ENCODE data around the gene GPATCH3.
"Not testable (repeated sequence)": the region's sequence is repeated elsewhere in the genome, so short reads cannot be mapped to it uniquely, and the experiment has no call there.

The GPATCH3 gene

DNA sequence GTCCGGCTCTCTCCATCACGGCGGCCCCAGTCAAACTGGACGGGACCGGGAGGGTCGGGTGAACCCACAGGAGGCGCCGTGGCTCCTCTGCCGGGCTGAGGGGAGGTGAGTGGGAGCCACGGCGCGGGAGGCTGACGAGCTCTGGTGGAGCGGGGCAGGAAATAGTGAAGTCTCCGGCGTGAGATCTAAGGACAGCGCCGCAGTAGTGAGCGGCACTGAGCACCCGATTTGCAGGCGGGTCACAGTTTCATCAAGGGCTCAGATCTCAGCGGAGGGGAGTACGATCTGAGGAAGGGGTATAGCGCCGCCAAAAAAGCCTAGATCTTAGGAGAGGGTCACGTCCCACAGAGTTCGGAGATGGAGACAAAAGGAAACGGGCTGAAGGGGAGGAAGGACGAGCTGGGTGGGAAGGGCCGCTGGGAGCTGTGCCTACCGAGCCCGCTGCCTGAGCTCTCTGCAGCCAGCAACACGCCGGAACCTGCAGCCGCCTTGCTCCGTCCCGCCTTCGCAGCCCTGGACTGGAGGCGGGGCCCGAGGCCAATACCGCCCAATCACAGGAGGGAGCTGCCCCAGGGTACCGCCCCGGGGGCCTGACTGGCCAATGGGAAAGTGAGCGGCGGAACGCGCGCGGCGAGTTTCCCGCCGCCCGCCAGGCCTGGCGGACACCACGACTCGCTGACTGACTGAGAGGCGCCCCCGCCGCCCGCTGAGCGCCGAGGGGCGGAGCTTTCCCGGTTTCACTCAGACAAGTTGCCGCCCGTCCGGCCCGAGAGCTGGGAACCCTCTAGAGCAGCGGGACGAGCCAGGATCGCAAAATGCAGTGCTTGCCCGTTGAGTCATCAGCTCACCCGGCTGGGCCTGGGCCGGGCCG lies 35.4 kb downstream of the GPATCH3 start:
- peak; percentile 98 for DNase-seq (ENCODE audit: low read depth)

DNA sequence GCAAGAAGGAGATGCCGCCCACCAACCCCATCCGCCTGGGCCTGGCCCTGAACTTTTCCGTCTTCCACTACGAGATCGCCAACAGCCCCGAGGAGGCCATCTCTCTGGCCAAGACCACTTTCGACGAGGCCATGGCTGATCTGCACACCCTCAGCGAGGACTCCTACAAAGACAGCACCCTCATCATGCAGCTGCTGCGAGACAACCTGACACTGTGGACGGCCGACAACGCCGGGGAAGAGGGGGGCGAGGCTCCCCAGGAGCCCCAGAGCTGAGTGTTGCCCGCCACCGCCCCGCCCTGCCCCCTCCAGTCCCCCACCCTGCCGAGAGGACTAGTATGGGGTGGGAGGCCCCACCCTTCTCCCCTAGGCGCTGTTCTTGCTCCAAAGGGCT lies 36.6 kb downstream of the GPATCH3 start:
- no peak for DNase-seq (ENCODE audit: low read depth)

DNA sequence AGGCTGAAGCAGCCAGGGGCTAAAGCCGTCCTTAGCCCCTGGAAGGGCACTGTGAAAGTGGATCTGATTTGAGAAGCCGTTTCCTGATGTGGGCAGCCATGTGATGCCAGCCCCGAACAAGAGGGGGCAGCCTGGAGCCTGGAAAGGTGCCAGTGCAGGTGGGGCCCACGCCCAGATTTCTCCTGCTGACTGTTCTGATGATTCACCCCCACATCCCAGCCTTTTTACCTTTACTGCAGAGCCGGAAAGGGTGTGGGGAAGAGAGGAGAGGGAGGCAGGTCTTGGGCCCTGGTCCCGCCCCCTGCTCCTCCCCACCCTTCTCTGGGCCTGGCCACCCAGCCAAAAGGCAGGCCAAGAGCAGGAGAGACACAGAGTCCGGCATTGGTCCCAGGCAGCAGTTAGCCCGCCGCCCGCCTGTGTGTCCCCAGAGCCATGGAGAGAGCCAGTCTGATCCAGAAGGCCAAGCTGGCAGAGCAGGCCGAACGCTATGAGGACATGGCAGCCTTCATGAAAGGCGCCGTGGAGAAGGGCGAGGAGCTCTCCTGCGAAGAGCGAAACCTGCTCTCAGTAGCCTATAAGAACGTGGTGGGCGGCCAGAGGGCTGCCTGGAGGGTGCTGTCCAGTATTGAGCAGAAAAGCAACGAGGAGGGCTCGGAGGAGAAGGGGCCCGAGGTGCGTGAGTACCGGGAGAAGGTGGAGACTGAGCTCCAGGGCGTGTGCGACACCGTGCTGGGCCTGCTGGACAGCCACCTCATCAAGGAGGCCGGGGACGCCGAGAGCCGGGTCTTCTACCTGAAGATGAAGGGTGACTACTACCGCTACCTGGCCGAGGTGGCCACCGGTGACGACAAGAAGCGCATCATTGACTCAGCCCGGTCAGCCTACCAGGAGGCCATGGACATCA lies 37.2 kb downstream of the GPATCH3 start, which contains the start of gene SFN:
Gene SFN, plus strand, starts transcription at position 369 of the 904 bp plus-strand sequence. Its CDS starts 64 bp downstream, at position 433.
- peak; percentile 45 for DNase-seq (ENCODE audit: low read depth)

DNA sequence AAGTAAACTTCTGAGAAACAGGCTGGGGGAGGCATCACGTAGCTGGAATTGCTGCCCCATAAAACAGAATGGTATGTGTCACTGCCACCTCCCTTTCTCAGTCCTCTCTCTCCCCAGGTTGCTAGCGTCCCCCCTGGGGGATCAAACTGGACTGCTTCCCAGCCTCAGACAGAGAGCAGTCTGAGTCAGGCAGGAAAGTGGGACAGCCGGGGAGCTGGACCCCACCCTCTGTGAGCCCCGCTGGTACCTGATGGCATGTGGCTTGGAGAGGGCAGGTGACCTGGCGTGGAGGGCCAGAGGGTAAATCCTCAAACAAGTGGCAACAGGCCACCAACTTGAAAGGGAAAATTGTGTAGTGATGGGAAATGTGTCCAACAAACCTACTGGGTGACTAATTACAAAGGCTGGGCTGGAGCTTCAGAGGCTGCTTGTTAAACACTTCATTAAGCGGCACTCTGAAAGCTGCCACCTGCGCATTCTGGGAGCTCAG lies 38.3 kb downstream of the GPATCH3 start:
- DNase-seq (ENCODE audit: low read depth) = no peak

DNA sequence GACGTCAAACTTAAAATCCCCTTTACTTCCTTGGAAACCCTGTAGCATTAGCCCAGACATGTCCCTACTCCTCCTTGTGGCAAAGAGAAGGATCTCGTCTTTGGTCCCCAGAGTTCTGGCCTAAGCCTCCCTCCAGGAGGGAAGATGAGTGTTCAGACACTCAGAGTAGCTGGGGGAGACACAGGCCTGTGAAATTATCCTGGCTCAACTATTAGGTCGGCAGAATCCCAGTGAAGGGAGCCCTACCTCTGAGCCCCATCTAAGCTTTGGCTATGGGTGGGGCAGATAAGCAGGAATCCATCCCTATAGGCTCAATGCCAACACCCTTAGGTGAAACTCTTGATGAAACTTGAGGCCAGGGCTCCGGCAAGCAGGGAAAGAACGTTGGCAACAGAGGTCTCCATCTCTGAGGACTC lies 39.0 kb downstream of the GPATCH3 start:
- peak; percentile 69 for DNase-seq (ENCODE audit: low read depth)

DNA sequence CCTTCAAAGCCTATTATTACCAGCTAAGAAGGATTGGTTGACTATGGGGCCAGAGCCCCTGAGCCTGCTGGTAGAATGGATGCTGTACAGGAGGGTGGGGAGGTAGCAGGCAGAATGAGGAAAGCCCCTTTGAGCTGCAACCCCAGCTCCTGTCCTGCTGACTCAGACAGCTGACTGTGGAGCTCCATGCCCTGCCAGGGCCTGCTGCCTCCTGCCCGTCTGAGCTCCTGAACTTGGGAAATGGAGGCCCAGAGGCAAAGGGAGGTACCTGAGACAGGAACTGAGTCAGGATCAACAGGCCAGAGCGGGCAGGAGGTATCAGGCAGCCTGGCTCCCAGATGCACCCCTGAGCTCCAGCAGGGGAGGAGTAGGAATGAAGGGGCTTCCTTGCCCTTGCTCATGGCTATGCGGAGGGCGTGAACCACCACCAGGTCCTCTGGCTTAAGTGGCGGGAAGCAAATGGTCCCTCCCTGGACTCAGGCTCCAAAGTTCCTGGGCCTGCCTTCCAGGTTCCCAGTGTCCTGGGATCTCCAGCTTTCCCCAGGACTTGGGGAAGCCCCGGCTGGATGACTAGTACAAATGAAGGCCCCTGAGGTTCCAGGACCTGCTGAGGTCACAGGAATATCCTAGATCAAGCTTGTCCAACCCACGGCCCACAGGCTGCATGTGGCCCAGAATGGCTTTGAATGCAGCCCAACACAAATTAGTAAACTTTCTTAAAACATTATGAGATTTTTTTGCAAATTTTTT lies 41.2 kb downstream of the GPATCH3 start:
- peak; percentile 42 for DNase-seq (ENCODE audit: low read depth)

DNA sequence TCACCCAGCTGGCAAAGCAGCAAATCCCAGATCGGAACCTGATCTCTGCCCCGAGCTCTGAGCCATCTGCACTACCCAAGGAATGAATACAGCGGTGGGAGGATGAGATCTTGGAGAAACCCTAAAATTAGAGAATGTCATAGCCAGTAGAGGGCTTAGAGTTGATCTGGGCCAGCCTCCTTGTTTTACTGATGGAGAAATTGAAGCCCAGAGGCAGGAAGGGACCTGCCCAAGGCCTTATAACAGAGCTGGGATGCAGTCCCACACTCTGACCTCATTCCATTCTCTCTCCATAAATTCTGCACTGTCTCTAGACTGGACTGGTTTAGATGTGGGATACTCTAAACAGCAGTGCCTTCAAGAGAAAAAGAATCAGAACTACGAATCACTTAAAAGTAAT lies 42.1 kb downstream of the GPATCH3 start:
- DNase-seq (ENCODE audit: low read depth) = no peak

DNA sequence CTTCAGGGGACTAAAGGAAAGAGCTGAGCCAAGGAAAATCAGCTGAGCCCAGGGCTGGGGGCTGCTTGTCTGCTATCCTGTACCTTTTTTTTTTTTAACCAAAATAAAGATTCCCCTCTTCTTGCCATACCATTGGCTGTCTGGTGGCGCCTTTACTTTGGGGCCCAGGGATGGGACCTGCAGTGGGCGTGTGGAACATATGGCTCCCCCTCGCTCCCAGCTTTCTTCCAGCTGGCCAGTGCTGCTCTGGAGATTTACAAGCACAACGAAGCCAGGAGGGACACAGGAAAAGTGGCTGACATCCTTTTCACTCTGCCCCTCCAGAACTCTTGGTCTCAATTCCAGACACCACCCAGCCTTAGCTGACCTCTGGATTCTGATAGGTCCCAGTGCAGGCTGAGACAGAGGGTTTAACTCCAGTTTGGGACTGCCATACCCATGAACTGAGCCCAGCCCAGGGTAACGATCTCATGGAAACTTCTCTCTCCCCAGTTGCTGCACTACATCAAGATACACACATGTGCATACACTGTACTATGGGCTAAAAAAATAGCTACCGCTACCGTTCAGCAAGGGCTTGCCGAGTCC lies 42.7 kb downstream of the GPATCH3 start:
- no peak for DNase-seq (ENCODE audit: low read depth)

DNA sequence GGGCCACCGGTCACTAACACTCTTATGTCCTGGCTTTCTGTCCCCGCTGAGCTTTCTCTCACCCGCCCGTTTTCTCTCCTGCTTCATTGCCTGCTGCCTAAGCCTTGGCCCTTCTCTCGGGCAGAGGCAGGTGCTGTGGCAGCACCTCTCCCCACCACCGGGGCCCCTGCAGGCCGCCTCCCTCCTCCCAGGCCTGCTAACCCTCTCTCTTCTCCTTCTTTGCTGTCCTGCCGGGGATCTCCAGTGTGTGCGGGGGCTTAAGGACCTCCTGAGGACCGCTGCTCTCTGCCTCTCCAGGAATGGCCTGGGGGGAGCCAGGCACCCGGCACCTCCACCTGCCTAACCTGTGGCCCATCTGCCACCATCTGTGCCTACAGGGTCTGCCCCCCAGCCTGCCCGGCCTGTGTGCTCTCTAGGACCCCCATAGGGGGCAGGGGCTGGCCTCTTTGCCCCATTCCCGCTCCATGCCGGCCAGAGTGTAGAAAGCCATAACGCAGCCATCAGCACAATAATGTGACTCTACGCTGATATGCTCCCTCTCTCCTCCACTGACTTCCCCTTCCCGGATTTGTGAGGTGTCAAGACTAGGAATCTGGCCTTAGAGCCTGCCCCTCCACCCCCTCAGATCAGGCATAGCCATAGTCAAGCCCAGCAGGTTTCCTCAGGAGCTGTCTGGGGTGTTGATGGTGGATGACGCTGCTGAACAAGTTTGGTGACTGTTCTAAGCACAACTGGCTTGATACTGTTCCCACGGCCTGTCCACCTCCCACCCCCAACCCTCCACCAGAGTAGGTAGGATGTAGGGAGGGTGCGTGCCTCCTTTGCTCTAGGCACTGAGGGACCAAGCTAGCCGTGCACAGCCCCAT lies 43.4 kb downstream of the GPATCH3 start:
- no peak for DNase-seq (ENCODE audit: low read depth)

DNA sequence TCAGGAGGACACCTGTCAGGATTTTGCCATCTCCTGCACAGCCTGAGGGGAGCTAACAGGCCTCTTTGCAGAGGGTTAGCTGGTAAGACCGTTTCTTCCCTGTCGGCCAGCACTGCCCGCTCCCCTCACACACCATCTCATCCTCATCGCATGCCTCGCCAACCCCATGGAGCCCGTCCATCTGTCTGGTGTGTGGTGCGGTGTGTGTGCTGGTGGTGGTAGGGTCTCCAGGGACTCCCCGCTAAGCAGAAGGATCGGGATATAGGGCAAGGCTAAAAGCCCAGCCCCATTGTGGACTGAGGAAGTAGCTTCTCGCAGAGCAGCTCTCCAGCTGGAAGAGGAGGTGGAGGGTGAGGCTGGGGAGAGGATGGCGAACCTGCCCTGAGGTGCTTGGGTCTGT lies 44.1 kb downstream of the GPATCH3 start:
- no peak for DNase-seq (ENCODE audit: low read depth)

DNA sequence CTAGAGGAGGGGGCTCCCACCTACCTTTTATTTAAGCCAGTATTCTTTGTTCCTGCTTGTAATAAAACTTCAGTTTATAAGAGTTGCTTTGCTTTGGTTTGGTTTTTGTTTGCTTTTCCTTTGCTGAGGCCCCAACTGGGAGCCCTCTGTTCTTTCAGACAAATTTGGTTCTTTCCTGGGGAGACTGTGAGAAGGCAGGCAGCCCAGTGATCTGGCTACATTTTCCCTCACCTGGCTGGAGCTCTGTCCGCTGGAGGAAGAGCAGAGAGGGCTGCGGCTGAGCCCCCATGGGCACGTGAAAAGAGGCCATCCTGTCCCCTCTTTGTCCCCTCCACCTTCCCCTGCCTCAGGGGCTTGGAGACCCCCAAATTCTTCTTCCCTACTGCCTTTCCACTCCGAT lies 44.6 kb downstream of the GPATCH3 start:
- DNase-seq (ENCODE audit: low read depth) = no peak

DNA sequence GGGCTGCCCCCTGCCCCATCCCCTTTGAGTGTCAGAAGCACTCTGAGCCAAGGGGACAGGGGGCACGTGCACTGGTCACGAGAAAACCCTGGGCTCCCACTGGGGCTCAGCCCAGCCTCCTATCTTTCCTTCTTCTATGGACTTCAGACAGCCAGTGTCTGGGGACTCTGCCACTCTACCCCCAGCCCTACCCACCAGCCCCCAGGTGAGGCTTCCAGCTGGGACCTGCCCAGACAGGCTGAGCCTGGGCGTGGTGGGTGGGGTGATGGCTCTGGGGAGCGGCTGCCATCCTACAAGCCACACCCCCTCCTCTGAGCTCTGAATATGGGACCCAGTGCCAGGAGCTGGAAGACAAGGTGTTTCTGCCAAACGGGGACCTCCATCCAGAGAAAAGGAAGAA lies 45.4 kb downstream of the GPATCH3 start:
- DNase-seq (ENCODE audit: low read depth) = no peak

DNA sequence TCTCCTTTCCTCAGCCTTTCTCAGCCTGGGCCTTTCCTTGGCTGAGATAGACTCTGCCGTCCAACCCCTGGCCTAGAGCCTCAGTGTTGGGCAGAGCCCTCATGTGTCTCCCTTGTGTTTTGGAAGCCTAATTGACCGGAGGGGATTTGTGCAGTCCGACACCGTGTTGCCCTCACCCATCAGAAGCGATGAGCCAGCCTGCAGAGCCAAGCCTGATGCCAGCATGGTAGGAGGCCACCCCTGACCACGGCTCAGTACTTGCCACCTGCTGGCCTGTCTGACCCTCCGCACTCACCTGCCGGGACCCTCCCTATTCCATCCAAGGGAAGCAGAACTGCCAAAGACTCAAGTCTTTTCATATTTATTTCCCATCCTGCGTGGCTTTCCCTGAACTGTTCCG lies 46.7 kb downstream of the GPATCH3 start:
- no peak for DNase-seq (ENCODE audit: low read depth)

DNA sequence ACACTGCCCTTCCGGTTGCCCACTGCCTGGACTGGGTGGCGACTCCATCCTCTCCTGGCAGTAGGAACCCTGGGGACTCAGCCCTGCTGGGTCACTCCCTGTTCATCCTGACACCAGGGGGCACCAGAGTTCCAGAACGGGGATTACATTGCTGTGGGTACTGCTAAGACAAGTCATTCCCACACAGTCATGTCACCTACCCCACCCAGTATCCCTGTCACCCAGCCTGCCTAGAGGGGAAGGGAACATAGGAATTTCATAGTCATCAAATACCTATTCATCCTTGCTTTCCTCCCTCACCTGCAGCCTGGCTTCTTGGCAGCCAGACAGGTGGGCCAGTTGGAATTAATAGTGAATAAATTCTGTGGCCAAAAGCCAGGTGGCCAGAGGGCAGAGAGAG lies 47.1 kb downstream of the GPATCH3 start:
- peak; percentile 89 for DNase-seq (ENCODE audit: low read depth)

DNA sequence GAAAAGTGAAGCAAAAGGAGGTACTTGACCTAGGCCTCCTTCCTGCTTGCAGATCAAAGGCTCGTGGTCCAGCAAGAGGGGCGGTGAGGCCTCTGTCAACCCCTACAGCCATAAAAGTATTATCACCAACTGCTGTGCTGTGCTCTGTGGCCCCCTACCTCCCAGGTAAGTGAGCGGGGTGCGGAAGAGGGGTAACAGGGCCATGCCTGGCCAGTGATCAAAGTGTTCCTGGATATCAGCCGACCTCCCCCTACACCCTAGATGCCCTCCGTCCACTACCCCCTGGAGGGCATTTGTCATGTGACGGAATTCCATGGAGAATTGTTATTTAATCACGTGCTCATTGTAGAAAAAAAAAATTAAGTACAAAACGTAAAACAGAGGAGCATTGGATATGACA lies 47.6 kb downstream of the GPATCH3 start:
- DNase-seq (ENCODE audit: low read depth) = no peak

DNA sequence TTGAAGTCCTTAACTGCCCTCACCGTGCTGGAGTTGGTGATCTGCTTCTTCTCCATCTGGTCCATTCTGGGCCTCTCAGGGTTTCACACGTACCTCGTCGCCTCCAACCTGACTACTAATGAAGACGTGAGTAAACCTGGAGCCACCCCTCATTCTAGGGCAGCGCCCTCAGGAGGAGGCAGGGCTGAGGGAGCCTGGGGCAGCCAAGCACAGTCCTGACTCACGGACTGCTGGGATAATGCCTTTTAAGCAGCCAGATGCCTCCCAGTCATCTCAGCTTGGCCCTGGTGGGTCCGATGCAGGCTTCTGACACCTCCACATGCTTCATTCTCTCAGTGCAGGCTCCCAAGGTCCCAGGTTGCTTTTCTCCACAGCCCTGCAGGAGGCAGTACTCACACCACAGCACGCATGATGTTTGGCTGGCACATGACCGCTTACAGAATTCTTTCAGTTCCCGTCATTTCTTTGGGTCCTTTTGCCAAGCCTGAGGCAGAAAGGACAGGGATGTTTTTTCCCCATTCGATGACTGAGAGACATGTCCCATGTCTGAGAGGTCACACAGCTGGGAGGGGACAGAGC lies 49.1 kb downstream of the GPATCH3 start:
- DNase-seq (ENCODE audit: low read depth) = no peak

DNA sequence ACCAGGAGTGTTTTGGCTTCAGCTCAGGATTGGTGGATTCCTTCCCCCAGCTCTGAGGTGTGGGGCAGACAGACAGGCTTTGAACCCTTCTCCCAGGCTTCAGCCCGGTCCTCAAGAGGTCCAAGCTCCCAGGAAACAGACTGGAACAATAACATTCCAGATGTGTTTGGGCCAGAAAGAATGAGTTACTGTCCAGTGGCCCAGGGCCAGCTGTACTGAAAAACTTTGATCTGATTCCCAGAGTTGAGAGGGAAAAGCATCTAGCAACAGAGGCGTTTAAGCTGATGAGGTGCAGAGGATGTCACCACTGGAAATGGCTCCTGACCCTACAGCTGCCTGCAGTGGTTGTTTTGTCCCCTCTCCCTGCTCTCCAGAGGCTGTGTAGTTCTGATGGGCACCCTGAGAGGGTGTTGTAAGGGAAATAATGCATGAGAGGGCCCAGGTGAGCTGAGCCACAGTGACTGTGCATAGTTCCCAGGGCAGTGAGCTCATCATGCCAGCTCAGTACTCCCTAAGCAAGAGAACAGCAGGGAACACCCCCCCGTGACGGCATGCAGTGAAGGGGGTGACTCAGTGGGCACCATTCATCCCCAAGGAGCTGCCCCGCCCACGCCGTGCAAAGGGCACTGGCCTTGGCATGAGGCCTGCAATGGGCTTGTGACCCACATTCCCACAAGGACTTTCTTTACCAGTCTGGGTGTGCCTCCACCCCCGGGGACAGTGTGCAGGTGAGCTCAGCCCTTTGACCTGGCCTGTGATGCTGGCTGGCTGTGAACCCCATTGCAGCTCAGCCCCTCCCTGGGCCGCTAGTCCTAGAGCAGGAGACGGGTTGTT lies 51.1 kb downstream of the GPATCH3 start:
- peak; percentile 95 for DNase-seq (ENCODE audit: low read depth)

DNA sequence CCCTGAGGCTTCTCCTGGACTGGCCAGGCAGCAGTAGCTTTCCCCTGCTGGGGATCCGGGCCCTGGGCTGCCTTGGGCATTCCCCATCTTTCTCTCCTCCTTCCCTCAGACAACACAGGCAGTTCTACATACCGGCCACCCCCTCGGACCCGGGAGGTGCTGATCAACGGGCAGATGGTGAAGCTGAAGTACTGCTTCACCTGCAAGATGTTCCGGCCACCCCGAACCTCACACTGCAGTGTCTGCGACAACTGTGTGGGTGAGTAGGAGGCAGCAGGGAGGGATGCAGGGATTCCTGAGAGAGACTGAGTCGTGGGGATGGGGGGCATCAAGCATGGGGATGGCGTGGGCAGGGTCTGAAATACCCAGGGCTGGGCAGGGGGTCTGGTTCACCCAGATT lies 51.8 kb downstream of the GPATCH3 start:
- DNase-seq (ENCODE audit: low read depth) = no peak

DNA sequence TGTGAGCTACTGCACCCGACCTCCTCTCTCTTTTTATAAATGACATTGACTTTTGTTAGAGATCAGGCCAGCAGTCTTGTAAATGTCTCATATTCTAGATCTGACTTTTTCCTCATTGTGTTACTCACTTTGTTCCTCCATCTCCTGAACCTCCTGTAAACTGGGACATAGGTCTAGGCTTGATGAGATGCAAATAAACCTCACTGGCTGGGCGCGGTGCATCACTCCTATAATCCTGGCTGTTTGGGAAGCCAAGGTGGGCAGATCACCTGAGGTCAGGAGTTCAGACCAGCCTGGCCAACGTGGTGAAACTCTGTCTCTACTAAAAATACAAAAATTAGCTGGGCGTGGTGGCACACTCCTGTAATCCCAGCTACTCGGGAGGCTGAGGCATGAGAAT lies 52.4 kb downstream of the GPATCH3 start:
- DNase-seq (ENCODE audit: low read depth) = not testable (repeated sequence)

Measured in ELR (cell line).